OCI-LY3 (cell line): ENCODE results near the gene KLF15.

Source experiments
- CTCF ChIP-seq: fragments of 200-600, 300-600 bp; sonication (generic); IDR thresholded peaks from 2 replicates; pipeline ENCODE4 v1.5.1; 2014; ENCODE audit warnings: antibody characterized with exemption, low read length, low read depth
- EZH2phosphoT487 ChIP-seq: fragments of 200-600 bp; shearing (Covaris generic); IDR thresholded peaks from 2 replicates; pipeline ENCODE4 v1.6.1; 2018; ENCODE audit warnings: antibody characterized with exemption, mixed run types, low read depth

DNA sequence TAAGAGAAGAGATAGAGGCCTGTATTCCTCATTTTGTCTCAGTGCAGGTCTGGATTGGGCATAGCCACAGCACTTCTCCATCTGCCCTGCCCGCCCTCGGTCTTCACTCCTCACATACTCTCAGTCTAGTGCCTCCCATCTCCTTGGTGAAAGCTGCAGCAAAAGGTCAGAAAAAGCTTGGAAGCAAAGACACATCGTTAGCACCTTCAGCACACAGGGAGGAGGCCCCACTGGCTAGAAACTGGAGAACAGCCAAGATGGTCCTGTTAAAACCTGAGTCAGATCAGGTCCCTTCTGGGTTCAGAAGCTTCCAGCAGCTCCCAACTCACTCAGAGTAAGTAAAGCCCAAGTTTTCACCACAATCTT is 1.6 kb upstream of the KLF15 start:
- TF ChIP-seq CTCF (no peak), EZH2phosphoT487 (no peak)
